AG10803 (cell line): ENCODE data around the gene TMPRSS7.
"Not testable (repeated sequence)": the region's sequence is repeated elsewhere in the genome, so short reads cannot be mapped to it uniquely, and the experiment has no call there.

ENCODE experiments used
- DNase-seq: peaks from one replicate; pipeline ENCODE4 v3.0.0; 2010; ENCODE audit warnings: low read depth
- H3K4me3 ChIP-seq: 2 replicates; pipeline ENCODE4 v1.5.1; 2011; ENCODE audit warnings: mild to moderate bottlenecking, low read length, control low read depth
- CTCF ChIP-seq: conservative IDR thresholded peaks from 2 replicates; pipeline ENCODE4 v1.5.1; 2011; ENCODE audit warnings: mild to moderate bottlenecking, low read length, control low read depth, inconsistent platforms

TMPRSS7 gene

GRCh38 chr3:112027826-112028225 is 6.7 kb upstream of the TMPRSS7 start:
- no peak for TF ChIP-seq CTCF
- no peak for DNase-seq

GRCh38 chr3:112030901-112031300 is 3.6 kb upstream of the TMPRSS7 start:
- no peak overlapping the region for H3K4me3 ChIP-seq
- DNase-seq: no peak
- TF ChIP-seq CTCF: no peak

More at GRCh38 chr3:112027826-112028225, 6.7 kb upstream of the TMPRSS7 start:
- no peak overlapping the region for H3K4me3 ChIP-seq

- H3K4me3 ChIP-seq: no peak overlapping the region
- TF ChIP-seq CTCF: no peak
- no peak for DNase-seq
Measured at GRCh38 chr3:112032098-112032731, 2.3 kb upstream of the TMPRSS7 start.

GRCh38 chr3:112035241-112035640 is 705 bp downstream of the TMPRSS7 start:
- no peak for TF ChIP-seq CTCF
- no peak for DNase-seq
- no peak overlapping the region for H3K4me3 ChIP-seq

- not testable (repeated sequence) for H3K4me3 ChIP-seq, DNase-seq
Measured at GRCh38 chr3:112037194-112037593, 2.7 kb downstream of the TMPRSS7 start.

GRCh38 chr3:112038863-112039262 is 4.3 kb downstream of the TMPRSS7 start:
- DNase-seq: peak; percentile 26
- no peak overlapping the region for H3K4me3 ChIP-seq

GRCh38 chr3:112041321-112041720 is 6.8 kb downstream of the TMPRSS7 start:
- no peak for DNase-seq
- TF ChIP-seq CTCF: no peak

More at GRCh38 chr3:112038863-112039262, 4.3 kb downstream of the TMPRSS7 start:
- no peak for TF ChIP-seq CTCF

More at GRCh38 chr3:112041321-112041720, 6.8 kb downstream of the TMPRSS7 start:
- no peak overlapping the region for H3K4me3 ChIP-seq
